Measurements from ENCODE around the gene TMEM119.
A peak's percentile ranks its signal among the peaks of the same experiment; 100 is the strongest.

The TMEM119 gene, protein sequence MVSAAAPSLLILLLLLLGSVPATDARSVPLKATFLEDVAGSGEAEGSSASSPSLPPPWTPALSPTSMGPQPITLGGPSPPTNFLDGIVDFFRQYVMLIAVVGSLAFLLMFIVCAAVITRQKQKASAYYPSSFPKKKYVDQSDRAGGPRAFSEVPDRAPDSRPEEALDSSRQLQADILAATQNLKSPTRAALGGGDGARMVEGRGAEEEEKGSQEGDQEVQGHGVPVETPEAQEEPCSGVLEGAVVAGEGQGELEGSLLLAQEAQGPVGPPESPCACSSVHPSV

DNA sequence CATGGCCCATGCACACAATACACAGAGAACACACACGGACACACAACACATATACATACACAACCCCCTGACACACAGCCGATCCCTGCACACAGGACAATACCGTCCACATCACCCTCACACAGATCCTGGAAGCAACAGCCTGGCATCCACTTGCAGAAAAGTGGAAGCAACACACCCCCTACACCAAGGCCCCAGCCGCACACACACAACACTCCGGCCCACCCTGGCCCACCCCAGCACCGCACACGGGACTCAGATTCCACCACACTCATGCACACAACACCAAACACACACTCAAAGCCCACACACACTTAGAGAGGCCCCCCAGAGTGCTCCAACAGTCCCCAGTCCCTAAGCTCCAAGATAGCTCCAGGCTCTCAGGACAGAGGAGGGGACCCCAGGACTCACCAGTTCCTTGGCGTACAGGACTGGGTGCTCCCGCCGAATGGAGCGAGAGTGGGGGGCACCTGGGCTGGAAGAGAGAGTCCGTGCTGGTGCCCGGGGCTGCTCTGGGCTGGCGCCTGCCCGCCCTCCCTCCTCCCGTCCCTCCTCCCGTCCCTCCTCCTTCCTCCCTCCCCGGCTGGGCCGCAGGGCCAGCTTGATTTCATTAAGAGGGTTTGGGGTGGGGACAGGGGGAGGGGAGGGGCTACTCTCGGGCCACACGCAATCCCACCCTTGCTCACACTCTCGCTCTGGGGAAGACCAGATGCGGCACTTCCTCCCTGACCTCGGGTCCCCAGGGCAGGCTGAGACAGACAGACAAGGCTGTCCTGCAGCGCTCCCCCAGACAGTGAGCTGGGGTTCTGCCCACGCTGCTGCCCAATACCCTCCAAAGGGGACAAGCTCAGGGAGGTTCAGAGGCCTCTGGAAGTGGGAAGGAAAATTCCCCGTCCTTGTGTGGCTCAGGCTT is at the start of gene TMEM119:
Gene TMEM119 (minus strand): TSS at position 526 of the 913 bp plus-strand sequence. CDS start 5,701 bp downstream, outside the sequence.
- no peak for DNase-seq

DNA sequence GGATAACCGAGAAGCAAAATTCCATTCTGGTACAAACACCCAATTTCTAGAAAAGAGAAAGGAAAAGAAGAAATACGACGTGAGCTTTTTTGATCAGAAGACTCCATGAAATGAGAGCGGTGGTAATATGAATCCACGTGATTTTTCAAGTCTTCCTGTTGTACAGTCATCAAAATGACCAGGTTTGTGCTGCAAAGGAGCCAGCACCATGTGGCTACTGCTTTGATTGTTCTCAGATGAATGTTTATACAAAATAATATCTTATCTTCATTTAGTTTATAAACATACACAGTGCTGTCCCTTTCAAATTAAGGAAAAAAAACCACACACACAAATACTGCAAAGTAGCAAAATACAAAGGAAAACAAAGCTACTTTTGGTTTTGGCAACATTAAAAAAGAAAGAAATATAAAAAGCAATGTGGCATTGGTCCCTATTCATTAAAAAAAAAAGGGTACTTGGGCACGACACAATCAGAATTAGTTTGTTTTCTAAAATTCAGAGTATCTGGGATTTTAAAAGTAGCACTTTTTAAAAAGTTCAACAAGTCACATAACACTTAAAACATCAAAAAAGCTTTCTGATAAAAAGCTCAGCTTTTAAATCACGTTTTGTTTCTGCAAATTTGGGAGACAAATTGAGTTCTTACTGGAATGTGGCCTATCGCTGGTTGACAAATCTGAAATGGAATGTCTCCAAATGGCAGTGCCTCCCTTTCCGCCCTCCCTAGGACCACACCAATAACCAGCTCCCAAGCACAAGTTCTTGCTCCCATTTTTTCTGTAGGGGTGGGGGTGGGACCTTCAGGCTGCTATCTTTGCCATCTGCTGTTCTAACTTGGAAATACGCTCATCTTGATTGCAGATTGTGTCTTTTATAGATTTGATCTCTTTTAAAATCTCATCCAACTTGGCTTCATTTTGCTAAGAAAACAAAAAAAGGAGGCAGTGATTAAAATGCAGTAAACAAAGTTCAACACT is 49.0 kb upstream of the TMEM119 start:
- DNase-seq, result no peak

DNA sequence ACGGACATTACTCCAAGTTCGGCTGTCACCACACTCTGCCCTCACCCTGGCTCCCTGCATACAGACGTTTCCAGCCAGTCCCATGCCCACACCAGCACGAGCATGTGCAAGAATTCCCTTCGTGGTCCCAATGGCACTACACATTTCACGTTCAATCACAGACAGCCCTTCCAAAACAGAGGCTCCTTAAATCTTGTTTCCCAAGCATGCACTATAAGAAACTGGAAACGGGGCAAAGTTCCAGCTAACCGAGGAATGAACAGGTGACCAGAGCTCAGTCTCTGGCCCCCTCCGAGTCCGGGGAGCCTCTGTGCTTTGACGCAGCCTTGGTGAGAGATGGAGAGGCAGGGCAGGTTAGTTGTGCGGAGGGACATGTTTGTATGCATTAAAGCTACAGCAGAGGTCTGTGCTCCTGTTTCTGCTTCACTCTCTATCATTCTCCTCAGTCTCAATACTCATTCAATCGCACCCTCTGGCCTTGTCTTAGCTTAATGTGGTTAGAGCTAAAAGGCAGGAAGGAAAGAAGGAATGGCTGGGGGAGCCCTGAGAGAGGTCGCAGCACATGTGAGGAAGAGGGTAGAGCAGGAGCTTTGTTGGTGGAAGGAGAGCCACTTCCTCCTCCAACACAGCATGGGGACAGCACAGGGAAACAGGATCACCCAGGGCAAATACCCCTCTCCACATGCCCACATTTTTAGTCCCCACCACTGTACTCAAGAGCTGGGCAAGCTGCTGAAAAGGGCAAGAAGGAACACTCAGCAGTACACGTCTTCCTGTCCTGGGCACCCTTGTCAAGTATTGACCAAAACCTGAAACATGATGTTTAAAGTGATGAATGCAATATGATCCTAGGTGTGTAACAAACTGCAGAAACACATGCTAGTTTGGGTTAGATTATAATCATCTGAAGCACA is 48.1 kb upstream of the TMEM119 start:
- no peak for DNase-seq

DNA sequence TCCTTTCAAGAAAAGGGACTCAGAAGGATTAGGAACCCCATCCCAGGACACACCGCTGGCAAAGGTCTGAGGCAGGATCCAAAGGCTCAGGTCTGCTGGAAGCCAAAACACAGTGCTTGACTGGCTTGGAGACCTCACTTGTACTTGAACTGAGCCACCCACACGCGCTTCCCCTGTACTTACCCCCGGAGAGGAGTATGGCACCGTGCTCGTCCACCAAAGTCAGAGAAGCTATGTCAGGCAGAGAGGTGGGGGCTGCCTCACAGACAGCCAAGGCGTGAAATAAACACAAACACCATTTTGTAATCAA is 46.9 kb upstream of the TMEM119 start:
- DNase-seq, result no peak

DNA sequence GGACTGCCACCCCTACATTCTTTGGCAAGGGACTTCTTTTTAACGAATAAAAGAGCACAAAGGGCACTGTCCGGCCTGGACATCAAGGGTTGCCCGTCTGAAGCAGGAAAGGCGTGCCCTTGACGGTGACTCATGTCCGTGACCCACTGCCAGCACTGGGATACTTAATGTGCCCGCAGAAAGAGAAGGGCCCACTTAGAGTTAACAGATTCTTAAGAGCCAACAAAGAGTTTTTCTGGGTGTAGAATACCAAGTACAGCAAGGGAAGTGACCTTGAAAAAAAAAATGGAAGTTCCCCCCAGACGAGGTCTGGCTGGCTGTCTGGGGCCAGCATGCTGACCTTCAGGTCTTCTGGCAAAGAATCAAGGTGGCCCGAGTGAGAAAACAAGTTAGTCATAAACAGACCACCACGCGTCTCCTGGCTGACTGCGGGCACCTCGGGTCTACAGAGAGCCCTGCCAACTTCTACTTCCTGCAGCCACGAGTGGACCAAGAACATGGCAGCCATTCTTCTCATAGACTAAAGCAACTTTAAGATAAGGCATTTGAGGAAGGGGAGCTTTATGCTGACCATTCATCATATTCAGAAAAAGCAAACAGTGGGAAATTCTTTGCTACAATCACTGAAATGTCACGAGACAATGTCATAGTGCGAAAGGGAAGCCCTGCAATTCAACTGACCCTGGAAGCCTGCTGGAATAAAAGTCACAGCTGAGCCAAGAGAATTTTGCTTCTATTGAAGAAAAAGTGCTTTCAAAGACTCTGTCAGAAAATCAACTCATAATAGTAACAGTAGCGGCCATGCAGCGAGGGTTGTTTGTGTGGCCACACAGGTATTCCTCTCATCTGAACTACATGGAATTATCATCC is 46.3 kb upstream of the TMEM119 start:
- no peak for DNase-seq

DNA sequence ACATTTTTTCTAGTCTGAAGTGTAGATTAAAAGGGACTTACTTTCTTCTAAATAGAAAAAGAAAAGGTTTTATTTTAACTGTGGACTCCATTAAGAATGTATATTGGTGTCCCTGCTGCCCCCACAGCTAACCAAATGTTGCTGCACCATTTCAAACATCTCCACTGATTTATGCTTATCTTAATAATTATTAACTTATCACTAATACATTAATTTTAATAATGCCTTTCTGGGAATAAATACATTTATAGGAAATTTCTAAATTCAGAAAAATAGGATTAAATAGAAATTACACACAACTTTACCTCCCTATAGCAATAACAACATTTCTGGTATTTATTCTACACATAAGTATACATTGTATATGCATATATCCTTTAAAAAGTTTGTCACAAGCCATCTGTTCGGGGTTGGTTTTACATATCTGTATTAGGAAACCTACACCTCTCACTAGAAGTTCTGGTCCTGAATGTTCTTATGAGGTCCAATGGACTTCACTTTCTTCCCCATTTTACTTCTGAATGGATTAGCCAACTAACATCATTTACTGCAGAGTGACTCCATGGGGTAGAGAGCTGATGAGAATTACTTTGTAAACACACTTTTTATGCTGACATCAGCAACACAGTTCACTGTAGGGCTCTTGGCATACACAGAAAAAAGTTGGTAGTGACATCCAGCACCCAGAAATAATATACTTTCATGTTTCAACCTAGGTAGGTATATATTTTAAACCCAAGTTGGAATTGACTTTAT is 45.2 kb upstream of the TMEM119 start:
- no peak for DNase-seq

DNA sequence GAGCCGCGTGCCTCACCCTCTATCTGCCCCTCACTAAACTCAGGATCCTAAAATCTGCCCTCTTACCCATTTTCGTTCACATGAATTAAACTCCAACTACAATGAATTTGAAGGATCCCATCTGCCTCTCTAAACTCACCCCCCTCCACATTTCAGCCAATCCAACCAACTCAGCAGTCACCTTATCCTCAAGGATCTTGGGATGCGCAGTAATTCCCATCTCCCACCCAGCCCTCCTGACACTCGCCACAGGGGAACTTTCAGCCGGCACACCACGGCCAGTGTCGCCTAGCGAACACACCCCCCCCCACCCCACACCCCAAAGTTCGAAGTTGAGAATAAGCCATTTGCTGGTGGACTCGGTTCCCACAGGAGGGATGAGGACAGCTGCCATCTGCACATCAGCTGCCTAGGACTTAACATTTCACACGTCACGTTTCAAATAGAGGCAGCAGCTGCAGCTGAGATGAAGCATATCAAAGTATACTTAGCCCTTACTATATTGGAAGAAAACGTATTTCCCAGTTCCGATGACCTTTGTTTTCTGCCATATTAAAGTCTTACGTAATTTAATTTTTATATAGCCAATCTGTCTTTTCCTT is 44.5 kb upstream of the TMEM119 start:
- DNase-seq, result no peak

DNA sequence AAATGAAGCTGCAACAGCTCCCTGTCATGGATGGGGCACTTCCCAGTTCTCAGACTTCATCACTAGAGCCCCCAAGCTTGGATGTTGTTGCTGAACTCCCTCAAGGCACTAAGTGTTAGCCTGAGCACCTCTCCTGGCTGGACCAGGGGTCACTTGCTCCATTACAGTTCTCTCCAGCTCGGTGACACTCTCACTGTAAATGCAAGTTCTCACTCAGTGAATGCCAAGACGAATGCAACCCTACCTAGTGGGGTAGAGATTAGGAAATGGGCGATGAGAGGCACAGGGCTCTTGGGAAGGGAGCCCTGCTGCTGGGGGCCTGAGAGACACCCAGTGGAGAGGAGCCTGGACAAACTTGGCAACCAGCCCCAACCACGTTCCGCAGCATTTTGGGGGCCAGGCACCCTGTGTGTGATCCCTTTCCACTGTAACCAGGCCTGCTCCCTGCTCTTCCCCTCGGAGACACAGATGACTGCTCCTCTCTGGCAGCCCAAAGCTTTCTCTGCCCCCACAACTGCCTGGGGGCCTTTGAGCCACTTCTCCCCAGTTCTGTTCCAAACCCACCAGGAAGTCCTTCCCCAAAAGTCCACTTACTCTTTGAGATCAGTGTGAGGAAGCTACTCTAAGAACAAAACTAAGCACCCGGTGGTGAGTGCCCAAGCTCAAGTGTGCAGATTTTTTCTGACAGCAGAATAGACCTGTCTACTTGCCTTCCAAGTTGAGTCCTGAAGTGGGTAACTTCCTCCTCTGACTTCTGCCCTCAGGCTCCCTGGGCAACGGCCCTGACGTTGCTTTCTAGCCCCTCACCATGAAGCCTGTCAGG is 43.8 kb upstream of the TMEM119 start:
- DNase-seq, result no peak

DNA sequence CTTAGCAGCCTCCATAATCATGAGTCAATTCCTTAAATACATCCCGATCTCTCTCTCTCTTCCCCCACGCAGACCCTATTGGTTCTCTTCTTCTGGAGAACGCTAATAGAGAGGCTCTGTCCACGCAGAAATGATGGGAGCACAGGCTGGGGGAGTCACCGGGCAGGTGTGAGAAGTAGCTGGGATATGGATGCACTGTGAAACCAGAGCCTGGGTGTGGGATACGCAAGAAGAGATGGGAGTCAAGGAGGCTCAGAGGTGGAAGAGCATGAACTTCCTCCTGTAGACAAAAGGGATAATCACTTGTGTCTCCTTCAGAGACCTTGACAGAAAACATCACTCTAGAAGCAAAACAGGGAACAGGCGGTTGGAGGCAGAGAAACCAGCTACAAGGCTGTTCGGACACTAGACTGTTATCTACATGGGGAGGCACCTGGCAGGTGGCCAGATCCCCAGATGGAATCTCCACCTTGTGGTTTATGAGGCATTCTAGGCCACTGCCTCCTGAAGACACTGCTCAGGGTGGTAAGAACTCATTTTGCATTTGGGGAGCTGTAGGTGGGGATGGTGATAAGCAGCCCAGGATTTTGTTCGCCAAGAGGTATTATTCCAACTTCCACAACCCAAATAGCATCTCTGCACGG is 43.0 kb upstream of the TMEM119 start:
- no peak for DNase-seq

DNA sequence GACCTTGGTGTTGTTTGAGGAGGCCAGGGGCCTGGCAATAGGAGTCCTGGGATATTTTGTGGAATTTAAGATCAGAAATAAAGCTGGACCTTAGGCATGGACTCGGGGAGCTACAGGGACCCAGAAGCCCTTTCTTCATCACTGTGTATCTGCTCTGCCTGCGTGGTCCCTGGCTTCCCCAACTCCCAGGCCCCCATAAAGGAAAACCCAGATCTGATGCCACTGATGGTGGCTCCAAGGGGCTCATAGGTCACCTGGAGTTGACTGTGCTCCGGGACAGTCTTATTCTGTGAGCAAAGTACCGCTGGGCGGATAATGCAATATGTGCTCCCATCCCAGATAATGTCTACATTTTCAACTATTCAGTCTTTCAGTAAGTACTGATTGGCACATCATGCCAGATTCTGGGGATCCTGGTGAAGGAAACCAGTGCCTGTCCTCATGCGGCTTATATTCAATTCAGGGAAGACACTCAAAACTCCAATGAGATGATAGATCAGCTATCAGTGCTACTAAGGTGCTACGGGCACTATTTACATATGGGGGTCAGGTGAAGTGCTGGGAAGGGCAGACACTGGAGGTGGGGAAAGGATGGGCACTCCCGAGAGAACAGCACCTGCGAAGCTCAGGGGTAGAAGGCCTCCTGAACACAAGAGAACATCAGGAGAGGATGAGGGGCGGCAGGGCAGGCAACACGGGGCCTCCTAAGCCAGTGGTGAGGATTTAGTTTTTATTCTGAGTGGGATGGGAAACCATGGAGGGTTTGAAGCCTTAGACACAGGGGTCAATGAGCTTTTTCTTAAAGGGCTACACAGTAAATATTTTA is 41.3 kb upstream of the TMEM119 start:
- DNase-seq, result no peak

DNA sequence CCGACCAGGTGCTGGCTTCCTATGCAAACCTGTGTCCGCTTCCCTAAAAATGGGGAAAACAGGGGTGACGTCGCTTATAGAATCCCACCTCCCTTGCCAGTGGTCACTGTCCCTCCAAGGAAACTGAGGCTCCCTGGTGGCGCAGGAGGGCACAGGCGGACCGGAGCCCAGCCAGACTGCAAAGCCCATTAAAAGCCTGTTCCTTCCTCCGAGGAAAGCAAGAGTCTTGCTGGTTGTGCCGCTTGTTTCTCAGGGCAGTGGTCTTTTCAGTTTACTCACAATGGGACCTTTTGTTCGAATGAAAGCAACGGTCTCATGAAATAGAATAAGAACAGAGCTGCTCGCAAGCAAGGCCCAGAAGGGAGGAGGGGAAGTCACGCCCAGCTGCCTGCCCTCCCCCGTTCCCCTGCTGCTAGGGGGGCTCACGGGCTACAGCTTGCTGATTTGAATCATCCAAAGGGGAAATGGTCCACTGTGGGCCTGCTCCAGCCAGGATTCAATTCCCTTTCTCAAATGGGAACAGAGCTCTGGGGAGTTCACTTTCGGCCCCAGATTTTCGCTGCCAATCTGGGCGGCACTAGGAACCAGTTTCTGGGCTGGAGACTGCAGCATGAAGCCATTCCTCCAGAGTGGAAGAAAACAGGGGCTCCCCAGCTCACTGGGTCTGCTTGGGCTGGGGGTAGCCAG is 40.4 kb upstream of the TMEM119 start:
- no peak for DNase-seq

DNA sequence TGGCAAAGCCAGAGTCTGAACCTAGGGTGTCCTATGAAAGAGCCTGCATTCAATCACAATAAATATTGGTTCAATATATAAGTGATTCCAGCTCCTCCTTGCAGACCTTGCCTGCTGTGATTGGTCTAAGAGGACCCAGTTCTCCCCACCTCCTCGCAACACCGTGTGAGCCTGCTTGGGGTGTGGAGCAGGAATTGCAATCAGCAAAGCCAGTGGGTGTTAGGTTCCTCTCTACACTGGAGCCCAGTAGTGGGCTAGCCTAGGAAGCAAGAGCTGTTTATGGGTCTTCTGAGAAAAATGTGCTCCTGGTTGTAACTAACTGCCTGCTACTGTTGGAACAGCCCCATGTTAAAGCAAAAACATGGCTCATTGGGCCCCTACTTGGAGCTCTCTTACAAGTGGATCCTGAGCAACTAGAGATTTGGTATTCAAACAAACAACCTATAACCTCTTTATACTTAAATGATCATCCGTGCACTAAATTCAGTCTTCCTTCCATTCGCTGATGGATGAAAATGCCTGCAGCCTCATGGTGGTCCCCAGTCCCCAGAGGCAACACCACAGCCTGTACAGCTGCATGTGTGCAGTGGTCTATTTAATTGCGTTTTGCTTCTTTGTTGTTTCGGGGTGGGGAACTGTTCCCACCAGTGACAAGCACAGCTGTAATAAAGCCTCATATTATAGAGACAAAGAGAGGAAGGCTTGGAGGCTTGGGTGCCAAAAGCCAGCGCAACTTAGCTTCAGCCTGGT is 39.5 kb upstream of the TMEM119 start:
- DNase-seq, result no peak

DNA sequence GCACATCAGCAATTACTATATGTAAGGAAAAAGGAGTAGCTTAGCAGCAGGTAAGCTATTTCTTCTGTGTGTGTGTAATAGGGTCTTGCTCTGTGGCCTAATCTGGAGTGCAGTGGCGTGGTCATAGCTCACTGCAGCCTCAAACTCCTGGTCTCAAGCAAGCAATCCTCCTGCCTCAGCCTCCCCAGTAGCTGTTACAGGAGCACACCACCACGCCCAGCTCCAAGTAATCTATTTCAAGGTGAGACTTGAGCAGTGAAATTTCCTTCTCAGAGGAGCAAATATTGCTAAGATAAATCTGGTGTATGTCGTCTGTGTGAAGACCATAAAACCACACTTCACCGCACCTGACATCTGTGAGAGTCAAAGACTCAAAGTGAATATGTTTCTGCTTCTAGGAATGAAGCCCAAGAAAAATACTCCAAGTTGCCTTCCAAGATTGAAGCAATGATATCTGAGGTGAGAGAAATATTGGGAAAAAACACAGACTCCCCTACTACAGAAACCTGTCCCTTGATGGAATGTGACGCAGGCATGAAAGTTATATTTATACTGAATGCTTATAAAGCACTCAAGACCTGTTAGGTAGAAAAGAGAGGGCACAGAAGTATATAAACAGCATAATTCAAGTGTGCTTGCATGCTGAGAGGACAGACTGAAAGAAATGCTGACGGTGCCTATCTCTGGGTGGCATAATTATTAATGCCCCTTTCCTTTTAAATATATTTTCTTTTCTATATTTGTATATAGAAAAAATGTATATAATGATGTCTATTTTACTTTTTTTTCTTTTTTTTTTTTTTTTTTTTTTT is 38.3 kb upstream of the TMEM119 start:
- no peak for DNase-seq

DNA sequence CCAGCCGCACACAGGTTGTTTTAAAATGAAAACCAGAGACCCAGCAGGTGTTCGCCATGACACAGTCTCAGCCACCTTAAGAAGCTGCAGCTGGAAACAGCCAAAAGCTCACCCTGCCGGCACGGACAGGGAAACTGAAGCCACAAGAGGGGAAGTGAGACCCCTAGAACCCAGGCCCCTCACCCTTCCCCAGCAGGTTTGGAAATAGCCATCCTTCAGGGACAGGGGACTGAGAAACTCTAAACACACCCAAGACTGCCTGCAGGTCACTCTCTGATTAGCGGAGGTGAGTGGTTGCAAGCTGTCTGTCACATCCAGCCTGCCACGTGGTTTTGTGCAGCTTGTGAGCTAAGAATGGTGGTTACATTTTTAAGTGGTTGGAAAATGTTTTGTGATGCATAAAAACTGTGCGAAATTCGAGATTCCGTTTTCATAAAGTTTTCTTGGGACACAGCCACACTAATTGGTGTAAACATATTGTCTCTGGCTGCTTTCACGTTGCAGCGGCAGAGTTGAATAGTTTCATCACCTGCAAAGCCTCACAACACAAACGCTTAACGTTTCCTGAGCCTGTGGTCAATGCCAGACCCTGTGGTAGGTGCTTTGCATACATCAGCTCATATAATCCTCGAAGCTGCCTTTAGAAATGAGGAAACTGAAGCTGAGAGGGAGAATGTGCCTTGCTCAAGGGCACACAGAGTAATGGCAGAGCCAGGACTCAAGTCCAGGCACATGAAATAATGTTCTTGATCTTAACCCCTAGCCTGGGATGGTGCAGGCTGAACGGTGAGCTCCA is 37.5 kb upstream of the TMEM119 start:
- DNase-seq, result peak; percentile 87
